HG03354 (cell line): ENCODE measurements around the gene NR5A2.

Source experiments
- ATAC-seq: cut with Tn5 transposase; IDR thresholded peaks from one replicate; pipeline ENCODE4 v1.9.1; 2021; ENCODE audit warnings: mild to moderate bottlenecking; ENCODE audit not compliant: unreplicated experiment, poor library complexity, severe bottlenecking

NR5A2 gene

GRCh38 chr1:200035397-200035955, 8.0 kb downstream of the NR5A2 start:
- ATAC-seq, result no peak

GRCh38 chr1:200035956-200036618, 8.6 kb downstream of the NR5A2 start:
- no peak for ATAC-seq

- ATAC-seq, result no peak
Observed at GRCh38 chr1:200036619-200037270, 9.2 kb downstream of the NR5A2 start.

- no peak for ATAC-seq
Observed at GRCh38 chr1:200037501-200037900, 10.0 kb downstream of the NR5A2 start.

GRCh38 chr1:200037904-200038303, 10.4 kb downstream of the NR5A2 start:
- ATAC-seq, result no peak

DNA sequence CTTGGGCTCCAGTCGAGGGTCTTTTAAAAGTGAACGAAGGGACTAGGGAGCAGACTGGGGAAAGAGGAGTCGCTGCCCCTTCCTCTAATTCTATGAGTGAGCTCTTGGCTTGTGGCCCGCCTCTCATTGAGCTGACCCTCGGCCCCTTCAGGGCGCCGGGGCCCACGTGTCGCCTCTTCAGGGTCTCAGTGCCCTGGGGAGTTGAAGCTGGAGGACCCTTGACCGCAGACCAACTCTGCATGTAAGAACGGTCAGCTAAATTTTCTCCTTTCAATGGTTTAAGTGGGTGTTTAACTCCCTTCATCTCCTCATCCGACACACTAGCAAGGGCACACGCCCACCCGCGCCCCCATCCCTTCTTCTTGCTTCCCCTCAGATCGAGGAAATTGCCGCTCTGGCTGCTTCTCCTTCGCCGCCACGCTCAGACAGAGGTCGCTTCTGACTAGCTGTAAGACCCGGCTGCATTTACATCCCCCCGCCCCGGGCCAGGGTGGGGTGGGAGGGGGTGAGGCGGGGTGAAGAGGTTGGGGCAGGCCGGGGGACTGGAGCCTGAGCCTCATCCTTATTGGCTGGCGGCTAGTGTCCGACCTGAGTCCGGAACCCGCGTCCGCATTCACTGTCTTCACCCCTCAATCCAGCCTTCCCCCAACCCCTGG, 10.9 kb downstream of the NR5A2 start:
- no peak for ATAC-seq

DNA sequence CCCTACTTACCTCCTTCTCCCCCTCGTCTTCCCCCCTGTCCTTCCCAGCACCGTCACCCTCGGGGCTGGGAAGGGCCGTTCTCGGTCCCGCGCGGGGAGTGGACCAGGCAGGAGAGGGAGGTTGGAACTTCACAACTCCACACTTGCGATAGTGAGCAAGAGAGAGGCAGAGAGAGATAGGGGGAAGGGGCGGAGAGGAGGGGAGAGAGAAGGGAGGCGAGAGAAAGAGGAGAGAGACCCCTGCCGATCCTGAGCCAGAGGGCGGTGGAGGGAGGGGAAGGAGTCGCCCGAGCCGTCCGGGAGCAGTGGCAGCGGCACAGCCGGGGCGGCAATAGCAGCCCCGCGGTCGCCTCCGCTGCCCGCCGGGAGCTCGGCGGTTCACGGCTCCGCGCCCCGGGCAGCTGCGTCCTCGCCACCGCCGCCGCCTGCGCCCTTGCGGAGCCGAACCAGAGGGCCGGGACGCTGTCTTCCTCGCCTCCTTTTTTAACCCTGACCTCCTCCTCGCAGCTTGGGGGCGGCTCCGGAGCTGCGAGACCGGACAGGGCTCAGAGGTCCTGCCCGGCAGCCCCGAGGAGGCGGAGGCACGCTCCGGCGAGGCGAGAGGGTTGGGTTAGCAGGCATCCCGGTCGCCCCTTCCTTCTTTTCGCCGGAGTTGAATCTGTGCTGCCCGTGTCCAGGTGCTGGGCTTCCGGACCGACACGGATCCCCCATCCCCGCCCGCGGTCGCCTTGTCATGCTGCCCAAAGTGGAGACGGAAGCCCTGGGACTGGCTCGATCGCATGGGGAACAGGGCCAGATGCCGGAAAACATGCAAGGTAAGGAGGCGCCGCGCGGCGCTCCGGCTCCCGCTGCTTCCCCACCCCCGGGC, 11.7 kb downstream of the NR5A2 start:
- no peak for ATAC-seq

GRCh38 chr1:200039849-200040474, 12.5 kb downstream of the NR5A2 start:
- ATAC-seq, result no peak

DNA sequence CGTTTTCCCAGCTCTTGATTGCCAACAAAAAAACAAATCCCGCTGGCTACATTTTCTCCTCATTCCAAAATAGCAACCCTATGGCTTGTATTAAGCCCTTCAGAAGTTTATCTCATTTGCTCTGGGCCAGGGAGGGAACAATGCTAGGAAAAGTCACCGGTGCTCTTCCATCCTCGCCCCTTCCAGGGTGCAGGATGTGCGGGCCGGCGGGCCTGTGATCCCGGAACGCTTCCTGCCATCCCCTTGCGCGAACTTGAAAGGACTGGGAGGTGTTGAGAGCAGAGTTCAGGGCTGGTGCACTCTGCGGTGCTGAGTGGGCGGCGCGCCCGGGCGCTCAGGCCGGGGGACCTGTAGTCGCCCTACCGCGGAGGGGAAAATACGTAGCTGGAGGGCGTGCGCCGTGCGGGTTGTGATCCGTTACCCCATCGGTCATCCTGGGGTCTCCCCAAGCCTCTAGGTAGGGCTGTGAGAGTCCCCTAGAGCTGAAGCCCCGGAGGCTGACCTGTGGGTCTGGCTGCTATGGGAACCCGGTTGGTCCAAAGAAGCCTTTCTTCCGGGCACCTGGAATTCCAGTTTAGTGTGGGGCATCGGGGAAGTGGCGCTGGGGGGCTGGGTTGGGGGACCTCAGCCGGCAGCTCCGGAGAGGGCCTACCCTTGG, 13.1 kb downstream of the NR5A2 start:
- ATAC-seq, result no peak

DNA sequence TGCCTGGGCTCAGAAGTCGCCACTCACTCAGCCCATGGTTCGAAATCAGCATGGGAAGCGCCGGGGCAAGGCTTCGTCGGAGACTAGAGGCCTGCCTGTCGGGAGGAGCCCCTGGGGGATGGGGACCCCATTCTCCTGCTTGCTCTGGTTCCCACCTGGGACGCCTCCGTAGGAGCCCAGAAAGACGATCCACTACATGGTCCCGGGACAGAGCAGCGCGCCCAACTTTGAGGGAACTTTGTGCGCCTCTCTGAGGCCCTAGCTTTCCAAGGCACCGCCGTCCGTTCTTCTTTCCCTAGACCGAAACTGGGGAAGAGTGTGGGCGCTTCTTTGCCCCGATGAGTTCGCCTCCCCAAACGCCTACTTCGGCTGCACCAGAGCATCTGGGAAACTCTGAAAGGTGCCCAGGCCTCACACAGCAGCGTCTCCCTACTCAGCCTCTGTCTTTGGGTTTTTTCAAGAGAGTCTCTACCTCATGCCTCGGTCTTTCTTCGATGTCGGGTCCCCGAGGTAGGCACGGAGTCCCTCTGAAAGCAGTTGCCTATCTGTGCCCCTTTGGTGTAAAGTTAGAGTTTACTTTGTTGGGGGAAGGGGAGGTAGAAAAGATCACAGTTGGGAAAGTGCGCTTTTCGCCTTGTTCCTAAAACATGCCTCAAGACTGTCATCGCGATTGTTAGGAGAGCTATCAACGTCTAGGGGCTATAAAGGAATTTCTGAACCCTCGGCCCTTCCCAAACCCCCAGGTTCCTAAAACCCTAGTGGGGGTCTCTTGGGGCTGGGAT, 14.0 kb downstream of the NR5A2 start:
- ATAC-seq, result no peak

DNA sequence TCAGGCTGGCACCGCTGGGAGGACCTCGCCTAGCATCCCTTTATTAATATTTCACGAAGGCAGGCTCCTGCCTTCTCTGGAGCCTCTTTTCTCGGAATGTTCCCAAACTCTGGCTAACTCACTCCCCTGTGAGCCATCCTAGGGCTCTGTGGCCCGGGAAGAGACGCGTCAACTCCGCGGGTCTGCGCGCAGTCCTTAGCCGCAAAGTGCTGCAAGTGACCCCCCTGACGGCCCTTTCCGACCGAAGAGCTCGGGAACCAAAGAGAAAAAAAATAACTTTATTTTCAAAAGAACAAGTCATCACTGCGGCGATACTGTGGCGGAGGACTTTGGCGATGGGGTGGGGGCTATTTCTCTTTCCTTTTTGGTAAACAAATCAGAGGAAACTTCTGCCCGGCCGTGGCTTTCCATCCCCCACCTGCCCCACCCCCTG, 14.6 kb downstream of the NR5A2 start:
- no peak for ATAC-seq

- no peak for ATAC-seq
Observed at GRCh38 chr1:200042552-200043335, 15.2 kb downstream of the NR5A2 start.

DNA sequence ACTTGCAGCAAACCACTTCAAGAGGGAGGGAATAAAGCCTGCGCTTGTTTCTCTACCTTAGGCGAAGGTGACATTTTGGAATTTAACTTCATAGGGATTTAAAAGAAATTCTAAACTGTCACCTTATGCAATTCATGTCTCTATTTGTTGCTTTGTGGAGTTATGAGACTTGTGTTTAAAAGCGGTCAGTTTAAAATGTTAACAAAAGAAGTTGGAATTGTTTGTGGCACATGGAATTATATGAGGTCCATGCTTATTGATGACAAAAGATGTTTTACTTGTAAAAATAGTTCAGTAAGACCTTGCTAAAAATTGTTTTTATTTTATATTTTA, 15.8 kb downstream of the NR5A2 start:
- ATAC-seq, result no peak

- ATAC-seq, result no peak
Observed at GRCh38 chr1:200046115-200046514, 18.6 kb downstream of the NR5A2 start.

GRCh38 chr1:200048244-200048643, 20.7 kb downstream of the NR5A2 start:
- no peak for ATAC-seq

- ATAC-seq, result no peak
Observed at GRCh38 chr1:200049810-200050209, 22.3 kb downstream of the NR5A2 start.

- ATAC-seq, result no peak
Observed at GRCh38 chr1:200051620-200052019, 24.1 kb downstream of the NR5A2 start.

GRCh38 chr1:200053091-200053490, 25.6 kb downstream of the NR5A2 start:
- ATAC-seq, result no peak
